ENCODE data around the gene RAB1A.

DNA sequence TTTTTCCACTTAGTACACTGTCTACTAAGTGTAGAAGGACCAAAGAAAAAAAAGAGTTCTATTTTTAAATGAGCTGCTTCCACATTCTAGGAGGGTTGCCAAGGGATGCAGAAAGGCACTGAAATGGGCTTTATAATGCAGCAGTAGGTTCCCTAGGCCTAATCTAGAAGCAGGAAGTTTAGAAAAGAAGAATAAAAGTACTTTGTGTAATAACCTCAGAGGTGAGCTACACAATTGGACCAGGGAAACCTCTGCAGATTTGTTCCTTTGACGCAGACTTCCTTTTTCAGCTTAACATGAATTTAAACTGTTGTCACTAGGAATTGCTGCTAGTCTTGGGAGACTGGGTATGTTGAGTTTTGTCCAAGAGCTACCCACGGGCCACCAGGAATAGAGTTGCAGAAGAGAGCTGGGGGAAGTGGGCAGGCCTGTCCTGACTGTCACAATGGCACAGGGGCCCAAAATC, 34.6 kb upstream of the RAB1A start:
- TF ChIP-seq, protein P1, sequence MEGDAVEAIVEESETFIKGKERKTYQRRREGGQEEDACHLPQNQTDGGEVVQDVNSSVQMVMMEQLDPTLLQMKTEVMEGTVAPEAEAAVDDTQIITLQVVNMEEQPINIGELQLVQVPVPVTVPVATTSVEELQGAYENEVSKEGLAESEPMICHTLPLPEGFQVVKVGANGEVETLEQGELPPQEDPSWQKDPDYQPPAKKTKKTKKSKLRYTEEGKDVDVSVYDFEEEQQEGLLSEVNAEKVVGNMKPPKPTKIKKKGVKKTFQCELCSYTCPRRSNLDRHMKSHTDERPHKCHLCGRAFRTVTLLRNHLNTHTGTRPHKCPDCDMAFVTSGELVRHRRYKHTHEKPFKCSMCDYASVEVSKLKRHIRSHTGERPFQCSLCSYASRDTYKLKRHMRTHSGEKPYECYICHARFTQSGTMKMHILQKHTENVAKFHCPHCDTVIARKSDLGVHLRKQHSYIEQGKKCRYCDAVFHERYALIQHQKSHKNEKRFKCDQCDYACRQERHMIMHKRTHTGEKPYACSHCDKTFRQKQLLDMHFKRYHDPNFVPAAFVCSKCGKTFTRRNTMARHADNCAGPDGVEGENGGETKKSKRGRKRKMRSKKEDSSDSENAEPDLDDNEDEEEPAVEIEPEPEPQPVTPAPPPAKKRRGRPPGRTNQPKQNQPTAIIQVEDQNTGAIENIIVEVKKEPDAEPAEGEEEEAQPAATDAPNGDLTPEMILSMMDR (IDR thresholded peaks at IDR 0.05): no peak
- TF ChIP-seq POLR2A (IDR thresholded peaks at IDR 0.05): no peak
- TF ChIP-seq EP300 (IDR thresholded peaks at IDR 0.05): no peak
- no peak for TF ChIP-seq POLR2AphosphoS5 (IDR thresholded peaks at IDR 0.05)

All from gastroesophageal sphincter (tissue), 3 donors.